Spleen (tissue), 7 donors: ENCODE data around the gene KDM2A.

Source experiments
- POLR2A ChIP-seq, 3 donors: fragments of 450-650 bp; IDR thresholded peaks; one replicate each; pipeline ENCODE4 v1.5.1; 2017; ENCODE audit warnings: antibody characterized with exemption in 3 of 3, mild to moderate bottlenecking in 1 of 3
- TF ChIP-seq, protein P1 (sequence below), 11 experiments: fragments of 200-600 bp in 7 of 11; fragments of 450-650 bp in 4 of 11; sonication (generic) in 4 of 11; IDR thresholded peaks in 8 of 11; conservative IDR thresholded peaks in 3 of 11; 1 replicate in 7 of 11; 2 replicates in 4 of 11; pipeline versions ENCODE4 v1.4.0 to v1.8.0; 2016 to 2021; ENCODE audit warnings: antibody characterized with exemption in 11 of 11, inconsistent platforms in 4 of 11, mild to moderate bottlenecking in 1 of 11
- donor health status: DM: no; HTN: no; CAD: no; lungs with moderate emphysema.
- donor health status: DM: no; HTN: no; CAD: no.
- donor health status: DM: no; HTN: no; CAD: no.

DNA sequence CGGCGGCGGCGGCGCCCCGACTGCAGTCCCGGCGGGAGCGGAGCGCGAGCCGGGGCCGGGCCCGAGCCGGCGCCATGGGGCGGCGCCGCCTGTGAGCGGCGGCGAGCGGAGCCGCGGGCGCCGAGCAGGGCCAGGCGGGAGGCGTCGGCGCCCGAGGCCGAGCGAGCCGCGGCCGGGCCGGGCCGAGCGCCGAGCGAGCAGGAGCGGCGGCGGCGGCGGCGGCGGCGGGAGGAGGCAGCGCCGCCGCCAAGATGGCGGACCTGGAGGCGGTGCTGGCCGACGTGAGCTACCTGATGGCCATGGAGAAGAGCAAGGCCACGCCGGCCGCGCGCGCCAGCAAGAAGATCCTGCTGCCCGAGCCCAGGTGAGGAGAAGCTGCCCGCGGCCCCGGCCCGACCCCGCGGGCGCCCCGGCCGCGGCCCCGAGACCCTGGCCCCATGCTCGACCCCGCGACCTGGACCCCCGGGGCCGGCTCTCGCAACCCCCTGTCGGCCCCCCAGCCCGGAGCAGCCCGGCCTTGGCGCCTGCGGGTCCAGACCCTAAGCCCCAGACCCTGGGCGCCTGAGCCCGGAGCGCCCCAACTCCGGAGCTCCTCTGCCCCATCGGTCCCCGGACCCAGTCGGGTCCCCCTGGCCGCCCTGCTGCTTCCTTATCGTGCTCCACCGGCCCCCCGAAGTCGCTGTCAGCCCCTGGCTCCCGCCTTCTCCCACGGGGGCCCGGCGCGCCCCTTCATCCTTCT, 147.6 kb downstream of the KDM2A start, which contains the start of gene GRK2:
- TF ChIP-seq, protein P1, sequence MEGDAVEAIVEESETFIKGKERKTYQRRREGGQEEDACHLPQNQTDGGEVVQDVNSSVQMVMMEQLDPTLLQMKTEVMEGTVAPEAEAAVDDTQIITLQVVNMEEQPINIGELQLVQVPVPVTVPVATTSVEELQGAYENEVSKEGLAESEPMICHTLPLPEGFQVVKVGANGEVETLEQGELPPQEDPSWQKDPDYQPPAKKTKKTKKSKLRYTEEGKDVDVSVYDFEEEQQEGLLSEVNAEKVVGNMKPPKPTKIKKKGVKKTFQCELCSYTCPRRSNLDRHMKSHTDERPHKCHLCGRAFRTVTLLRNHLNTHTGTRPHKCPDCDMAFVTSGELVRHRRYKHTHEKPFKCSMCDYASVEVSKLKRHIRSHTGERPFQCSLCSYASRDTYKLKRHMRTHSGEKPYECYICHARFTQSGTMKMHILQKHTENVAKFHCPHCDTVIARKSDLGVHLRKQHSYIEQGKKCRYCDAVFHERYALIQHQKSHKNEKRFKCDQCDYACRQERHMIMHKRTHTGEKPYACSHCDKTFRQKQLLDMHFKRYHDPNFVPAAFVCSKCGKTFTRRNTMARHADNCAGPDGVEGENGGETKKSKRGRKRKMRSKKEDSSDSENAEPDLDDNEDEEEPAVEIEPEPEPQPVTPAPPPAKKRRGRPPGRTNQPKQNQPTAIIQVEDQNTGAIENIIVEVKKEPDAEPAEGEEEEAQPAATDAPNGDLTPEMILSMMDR (IDR thresholded peaks at IDR 0.05 in 8 of 11, conservative IDR thresholded peaks at IDR 0.05 in 3 of 11) = peak in 1 of 11 experiments; percentile 13
- no peak for TF ChIP-seq POLR2A (IDR thresholded peaks at IDR 0.05)
